Common myeloid progenitor, CD34-positive (primary cell): Measurements from ENCODE around the gene IL20RB.
"Not testable (repeated sequence)": the region's sequence is repeated elsewhere in the genome, so short reads cannot be mapped to it uniquely, and the experiment has no call there.

Experiments
- CTCF ChIA-PET: fragments of 350-600 bp; sonication (Branson Sonifier 250); formaldehyde crosslinking; loops from one replicate; lab custom pipeline; 2021; ENCODE audit warnings: antibody characterized with exemption; lab: Charles Lee
- POLR2A ChIA-PET: fragments of 350-600 bp; sonication (Branson Sonifier 250); formaldehyde crosslinking; loops from one replicate; lab custom pipeline; 2021; ENCODE audit warnings: antibody characterized with exemption; lab: Charles Lee
- DNase-seq, 3 donors: peaks; one replicate each; pipeline versions ENCODE4 v3.0.0 to v3.0.0-alpha.2; 2013
- H3K27ac ChIP-seq, 2 experiments: 1 replicate in 1 of 2; 2 replicates in 1 of 2; pipeline ENCODE4 v1.7.0; 2013; ENCODE audit warnings: inconsistent platforms in 2 of 2, low read length in 2 of 2, mild to moderate bottlenecking in 2 of 2, low read depth in 1 of 2, moderate library complexity in 1 of 2; ENCODE audit not compliant: severe bottlenecking in 2 of 2, insufficient read depth in 1 of 2, poor library complexity in 1 of 2
- H3K27me3 ChIP-seq, 5 experiments: replicated peaks in 2 of 5; 1 replicate in 3 of 5; 2 replicates in 2 of 5; pipeline versions ENCODE4 v1.6.1 to v1.7.0; 2013; ENCODE audit warnings: low read length in 4 of 5, mild to moderate bottlenecking in 2 of 5, moderate library complexity in 2 of 5, inconsistent platforms in 1 of 5; ENCODE audit not compliant: insufficient read depth in 5 of 5, control insufficient read depth in 4 of 5
- H3K36me3 ChIP-seq, 4 experiments: 1 replicate in 2 of 4; 2 replicates in 2 of 4; pipeline versions ENCODE4 v1.6.1 to v1.7.0; 2013; ENCODE audit warnings: low read length in 3 of 4, control low read depth in 1 of 4, mild to moderate bottlenecking in 1 of 4; ENCODE audit not compliant: control insufficient read depth in 4 of 4, insufficient read depth in 4 of 4
- H3K4me1 ChIP-seq, 4 experiments: 1 replicate in 3 of 4; 2 replicates in 1 of 4; pipeline versions ENCODE4 v1.6.1 to v1.7.1; 2013; ENCODE audit warnings: low read length in 3 of 4, mild to moderate bottlenecking in 3 of 4, control low read depth in 1 of 4, inconsistent platforms in 1 of 4, moderate library complexity in 1 of 4; ENCODE audit not compliant: control insufficient read depth in 4 of 4, insufficient read depth in 4 of 4; ENCODE audit errors: control extremely low read depth in 1 of 4
- H3K4me3 ChIP-seq, 7 experiments: 1 replicate in 4 of 7; 2 replicates in 3 of 7; pipeline versions ENCODE4 v1.5.1 to v1.7.0; 2013; ENCODE audit warnings: mild to moderate bottlenecking in 7 of 7, low read length in 6 of 7, moderate library complexity in 6 of 7, inconsistent platforms in 2 of 7, low read depth in 2 of 7, control low read depth in 1 of 7; ENCODE audit not compliant: insufficient read depth in 4 of 7, control insufficient read depth in 1 of 7; ENCODE audit errors: extremely low read depth in 1 of 7
- H3K9me3 ChIP-seq, 5 experiments: 1 replicate in 4 of 5; 2 replicates in 1 of 5; pipeline versions ENCODE4 v1.6.1 to v1.7.1; 2013; ENCODE audit warnings: low read length in 4 of 5, mild to moderate bottlenecking in 2 of 5, inconsistent platforms in 1 of 5, low read depth in 1 of 5, moderate library complexity in 1 of 5; ENCODE audit not compliant: control insufficient read depth in 4 of 5, insufficient read depth in 2 of 5; ENCODE audit errors: control extremely low read depth in 1 of 5
- WGBS: methylation state at CpG from one replicate; pipeline ENCODE4 v1.1.5; 2013; ENCODE audit not compliant: insufficient coverage; 5-methylcytosine and 5-hydroxymethylcytosine counted together

The IL20RB gene

GRCh38 chr3:136990826-136991225 is 33.0 kb downstream of the IL20RB start:
- WGBS = 98% methylated on average over 4 of the region's 4 CpGs
- H3K27me3 ChIP-seq = no peaks in the 10 kb centered on the region
- DNase-seq = no peak
- H3K4me1 ChIP-seq = peaks cover 0 to 15% (median 12%) of the 10 kb centered on the region in 4 experiments
- no peak overlapping the region for H3K4me3 ChIP-seq
- no peak overlapping the region for H3K27ac ChIP-seq
- ChIA-PET CTCF (interaction anchor here (0.8 kb wide), 1 partner anchor 14 kb away, joined by 4 read pairs; no protein-coding TSS in a partner anchor), POLR2A (no interaction called here)
- H3K36me3 ChIP-seq = no peaks in the 10 kb centered on the region
- no peaks in the 10 kb centered on the region for H3K9me3 ChIP-seq

GRCh38 chr3:136992115-136992514 is 34.3 kb downstream of the IL20RB start:
- H3K4me3 ChIP-seq = no peak overlapping the region
- H3K4me1 ChIP-seq = peaks cover 0 to 15% (median 12%) of the 10 kb centered on the region in 4 experiments
- POLR2A ChIA-PET = interaction anchor here (0.6 kb wide), 1 partner anchor 702 kb away, joined by 3 read pairs; no protein-coding TSS in a partner anchor
- H3K36me3 ChIP-seq = no peaks in the 10 kb centered on the region
- CTCF ChIA-PET = no interaction called here
- no peak for DNase-seq
- H3K9me3 ChIP-seq = no peaks in the 10 kb centered on the region
- WGBS = 100% methylated on average over 1 of the region's 2 CpGs
- H3K27me3 ChIP-seq = no peaks in the 10 kb centered on the region
- no peak overlapping the region for H3K27ac ChIP-seq

- WGBS = 43% methylated on average over 6 of the region's 8 CpGs
- Histone ChIP-seq H3K36me3 (no peaks in the 10 kb centered on the region), H3K27ac (no peak overlapping the region), H3K9me3 (no peaks in the 10 kb centered on the region), H3K27me3 (no peaks in the 10 kb centered on the region), H3K4me1 (peaks cover 0 to 15% (median 12%) of the 10 kb centered on the region in 4 experiments), H3K4me3 (peak overlapping the region in 1 of 7 experiments; percentile 36)
- DNase-seq = peak in 2 of 3 donors; percentile 23 to 29
- ChIA-PET CTCF (no interaction called here), POLR2A (no interaction called here)
Measured at GRCh38 chr3:136994772-136995516, 37.2 kb downstream of the IL20RB start.

- WGBS = 40% methylated on average over 1 of the region's 1 CpG
- POLR2A ChIA-PET = no interaction called here
- Histone ChIP-seq H3K4me1 (peaks cover 0 to 15% (median 12%) of the 10 kb centered on the region in 4 experiments), H3K27ac (no peak overlapping the region), H3K27me3 (no peaks in the 10 kb centered on the region), H3K36me3 (no peaks in the 10 kb centered on the region), H3K9me3 (no peaks in the 10 kb centered on the region), H3K4me3 (no peak overlapping the region)
- peak in 1 of 3 donors; percentile 17 for DNase-seq
- CTCF ChIA-PET = interaction anchor here (0.9 kb wide), 1 partner anchor 76 kb away, joined by 3 read pairs; no protein-coding TSS in a partner anchor
Measured at GRCh38 chr3:136995652-136996051, 37.9 kb downstream of the IL20RB start.

- H3K9me3 ChIP-seq = no peaks in the 10 kb centered on the region
Measured at GRCh38 chr3:137000039-137000438, 42.3 kb downstream of the IL20RB start.

GRCh38 chr3:137007376-137007775 is 49.6 kb downstream of the IL20RB start:
- H3K36me3 ChIP-seq, POLR2A ChIA-PET, CTCF ChIA-PET: not testable (repeated sequence)

More at GRCh38 chr3:137000039-137000438, 42.3 kb downstream of the IL20RB start:
- peaks cover 0 to 8% (median 7%) of the 10 kb centered on the region in 4 experiments for H3K4me1 ChIP-seq
- H3K27ac ChIP-seq = no peak overlapping the region
- DNase-seq = no peak
- ChIA-PET CTCF (interaction anchor here (1.7 kb wide), 1 partner anchor 49 kb away, joined by 4 read pairs; no protein-coding TSS in a partner anchor), POLR2A (no interaction called here)
- no peaks in the 10 kb centered on the region for H3K27me3 ChIP-seq
- H3K4me3 ChIP-seq = no peak overlapping the region
- no peaks in the 10 kb centered on the region for H3K36me3 ChIP-seq

GRCh38 chr3:137008131-137008530 is 50.3 kb downstream of the IL20RB start:
- no peak overlapping the region for H3K4me3 ChIP-seq
- peak in 2 of 3 donors; percentile 43 to 55 for DNase-seq
- ChIA-PET CTCF (no interaction called here), POLR2A (no interaction called here)
- H3K36me3 ChIP-seq = no peaks in the 10 kb centered on the region
- no peaks in the 10 kb centered on the region for H3K27me3 ChIP-seq
- no peaks in the 10 kb centered on the region for H3K4me1 ChIP-seq
- WGBS = 72% methylated on average over 3 of the region's 3 CpGs
- no peak overlapping the region for H3K27ac ChIP-seq
- no peaks in the 10 kb centered on the region for H3K9me3 ChIP-seq

More at GRCh38 chr3:137007376-137007775, 49.6 kb downstream of the IL20RB start:
- not testable (repeated sequence) for DNase-seq, H3K4me1 ChIP-seq, H3K27me3 ChIP-seq, H3K27ac ChIP-seq, H3K4me3 ChIP-seq, H3K9me3 ChIP-seq
- 98% methylated on average over 9 of the region's 9 CpGs for WGBS
